ENCODE results near the gene TPSAB1.

DNA sequence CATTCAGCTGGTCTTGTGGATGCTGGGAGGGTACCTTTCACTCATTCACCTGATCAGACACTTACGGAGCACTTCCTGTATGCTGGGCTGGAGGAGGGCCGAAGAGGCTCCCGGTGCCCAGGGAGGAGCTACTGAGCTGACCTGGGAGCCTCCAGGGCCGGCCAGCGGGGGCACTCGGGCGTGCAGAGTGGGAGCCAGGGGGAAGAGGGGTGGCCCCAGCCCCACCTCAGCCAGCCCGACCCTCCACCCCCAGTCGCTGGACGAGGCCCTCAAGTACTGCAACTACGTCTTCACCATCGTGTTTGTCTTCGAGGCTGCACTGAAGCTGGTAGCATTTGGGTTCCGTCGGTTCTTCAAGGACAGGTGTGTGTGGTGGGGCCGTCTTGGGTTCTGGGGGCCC is 25.8 kb upstream of the TPSAB1 start:
- TF ChIP-seq POLR2AphosphoS5 (IDR thresholded peaks at IDR 0.05; ENCODE audit: low read depth, low read length) (no peak), TAF1 (IDR thresholded peaks at IDR 0.05; ENCODE audit: borderline replicate concordance, insufficient read depth, low read length) (no peak), REST (IDR thresholded peaks at IDR 0.05; ENCODE audit: insufficient read depth in 1 of 2, low read depth in 2 of 2, low read length in 2 of 2) (no peak), SIN3A (IDR thresholded peaks at IDR 0.05; ENCODE audit: borderline replicate concordance, insufficient read depth, low read length) (no peak), FOXP2 (optimal IDR thresholded peaks at IDR 0.05; ENCODE audit: borderline replicate concordance, extremely low read depth, extremely low read length, insufficient read depth) (no peak)

Data from PFSK-1 (cell line).